A204.1 (cell line): ENCODE results near the gene TFEC.
A peak's percentile ranks its signal among the peaks of the same experiment; 100 is the strongest.
"Not testable (repeated sequence)": the region's sequence is repeated elsewhere in the genome, so short reads cannot be mapped to it uniquely, and the experiment has no call there.

Experiments used
- FAIRE-seq: peaks from 2 replicates; lab custom pipeline; 2012; peaks lifted over from hg19 to GRCh38; lab: Jason Lieb, UNC

TFEC gene

GRCh38 chr7:115987486-115987885 lies 43.1 kb downstream of the TFEC start:
- no peak for FAIRE-seq

GRCh38 chr7:115984105-115984504 lies 46.5 kb downstream of the TFEC start:
- no peak for FAIRE-seq

- no peak for FAIRE-seq
Observed at GRCh38 chr7:115980159-115980558, 50.4 kb downstream of the TFEC start.

DNA sequence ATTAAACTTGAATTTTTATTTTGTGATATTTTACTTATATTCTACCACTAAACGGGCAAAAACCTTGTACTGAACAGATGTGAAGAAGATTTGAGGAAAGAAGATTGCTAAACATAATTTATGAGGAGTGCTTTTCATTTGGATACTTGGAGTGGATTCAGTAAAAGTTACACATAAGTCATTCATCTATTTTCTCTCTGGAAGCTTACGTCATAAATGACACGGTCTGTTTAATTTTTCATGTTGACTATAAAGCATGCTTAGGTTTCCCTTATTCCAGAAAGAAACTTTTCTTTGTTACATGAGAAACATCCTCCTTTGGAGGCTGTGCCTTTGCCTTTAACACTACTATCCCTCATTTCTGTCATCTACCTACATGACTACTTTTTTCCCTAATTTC lies 53.9 kb downstream of the TFEC start:
- peak; percentile 54 for FAIRE-seq

GRCh38 chr7:115975766-115976165 lies 54.8 kb downstream of the TFEC start:
- no peak for FAIRE-seq

- no peak for FAIRE-seq
Observed at GRCh38 chr7:115973406-115973805, 57.2 kb downstream of the TFEC start.

DNA sequence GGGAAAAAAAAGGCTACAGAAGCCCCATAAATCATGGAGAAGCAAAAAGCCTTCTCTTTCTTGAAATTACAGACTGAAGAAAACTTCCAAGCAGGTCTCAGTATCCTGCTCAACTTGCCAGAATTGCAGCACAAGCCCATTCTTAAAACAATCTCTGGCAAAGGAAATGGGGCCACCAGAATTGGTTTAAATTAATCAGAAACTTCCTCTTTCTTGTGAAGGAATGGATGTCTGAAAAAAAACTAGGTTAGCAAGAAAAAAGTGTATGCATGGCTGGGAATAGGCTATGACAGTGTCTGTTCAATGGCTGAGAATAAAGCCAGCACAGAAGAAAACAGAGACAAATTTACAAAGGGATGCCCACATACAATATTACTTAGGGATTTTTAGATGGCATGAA lies 59.1 kb downstream of the TFEC start:
- FAIRE-seq, result no peak

GRCh38 chr7:115968596-115968995 lies 62.0 kb downstream of the TFEC start:
- no peak for FAIRE-seq

GRCh38 chr7:115968171-115968570 lies 62.4 kb downstream of the TFEC start:
- FAIRE-seq, result no peak

DNA sequence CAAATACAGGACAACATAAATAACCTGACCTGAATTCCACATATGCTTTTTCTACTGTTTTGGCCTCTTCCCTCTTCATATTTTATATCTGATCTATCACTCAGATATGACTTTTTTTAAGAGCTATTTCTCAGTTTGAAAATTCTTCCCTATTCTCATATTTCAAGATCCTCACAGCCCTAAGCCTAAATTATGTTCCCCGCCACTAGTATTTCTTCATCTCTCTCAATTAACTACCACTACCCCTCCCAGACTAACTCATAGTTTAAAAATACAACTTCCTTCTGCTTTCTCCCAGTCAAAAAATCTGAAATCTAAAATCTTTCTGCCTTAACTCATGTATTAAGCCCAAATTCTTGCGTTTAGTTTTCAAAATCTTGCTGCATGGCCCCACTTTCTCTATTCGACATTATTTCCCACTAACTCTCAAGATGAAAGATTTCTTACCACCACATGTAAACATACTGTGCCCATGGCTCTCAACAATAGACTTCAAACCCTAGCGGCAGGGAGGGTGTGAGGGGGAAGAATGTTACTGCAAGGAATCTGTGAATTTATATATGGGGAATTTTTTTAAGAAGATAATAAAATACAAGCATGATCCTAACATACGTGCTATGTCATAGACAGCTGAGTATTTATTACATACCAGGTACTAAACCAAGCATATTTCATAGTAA lies 64.6 kb downstream of the TFEC start:
- FAIRE-seq, result no peak

GRCh38 chr7:115965236-115965635 lies 65.3 kb downstream of the TFEC start:
- peak; percentile 21 for FAIRE-seq

GRCh38 chr7:115964799-115965198 lies 65.8 kb downstream of the TFEC start:
- no peak for FAIRE-seq

GRCh38 chr7:115962340-115962739 lies 68.2 kb downstream of the TFEC start:
- FAIRE-seq, result peak; percentile 51

DNA sequence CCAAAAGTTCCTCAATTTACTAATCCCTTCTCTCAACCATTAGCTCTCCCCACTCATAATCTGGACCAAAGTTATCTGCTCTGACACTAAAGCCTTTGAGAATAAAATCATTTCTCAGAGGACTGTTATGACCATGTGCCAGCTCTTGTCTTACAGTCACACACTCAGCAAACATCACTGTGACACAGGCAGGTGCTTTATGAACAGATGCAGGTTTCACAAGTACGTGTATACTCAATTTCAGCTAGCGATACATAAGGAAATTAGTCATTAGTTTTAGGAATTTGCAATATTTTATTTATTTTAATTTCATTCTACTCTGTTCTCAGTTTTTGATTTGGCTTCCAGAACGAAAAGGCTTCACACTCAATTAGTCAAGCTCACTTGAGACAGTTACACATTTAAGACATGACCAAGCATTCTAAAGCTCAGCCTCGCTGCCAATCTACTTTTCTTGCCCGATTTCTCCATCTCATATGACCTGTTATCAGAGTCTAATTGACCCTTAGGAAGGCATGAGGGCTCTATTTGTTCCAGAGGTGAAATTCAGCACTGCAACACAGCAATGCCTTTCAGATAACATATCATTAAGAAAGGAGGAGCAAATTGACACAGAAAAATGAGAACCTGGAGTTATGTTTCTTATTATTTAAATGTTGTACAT lies 76.8 kb downstream of the TFEC start:
- peak; percentile 37 for FAIRE-seq

- FAIRE-seq, result no peak
Observed at GRCh38 chr7:115952832-115953231, 77.7 kb downstream of the TFEC start.

GRCh38 chr7:115951547-115951946 lies 79.0 kb downstream of the TFEC start:
- no peak for FAIRE-seq

DNA sequence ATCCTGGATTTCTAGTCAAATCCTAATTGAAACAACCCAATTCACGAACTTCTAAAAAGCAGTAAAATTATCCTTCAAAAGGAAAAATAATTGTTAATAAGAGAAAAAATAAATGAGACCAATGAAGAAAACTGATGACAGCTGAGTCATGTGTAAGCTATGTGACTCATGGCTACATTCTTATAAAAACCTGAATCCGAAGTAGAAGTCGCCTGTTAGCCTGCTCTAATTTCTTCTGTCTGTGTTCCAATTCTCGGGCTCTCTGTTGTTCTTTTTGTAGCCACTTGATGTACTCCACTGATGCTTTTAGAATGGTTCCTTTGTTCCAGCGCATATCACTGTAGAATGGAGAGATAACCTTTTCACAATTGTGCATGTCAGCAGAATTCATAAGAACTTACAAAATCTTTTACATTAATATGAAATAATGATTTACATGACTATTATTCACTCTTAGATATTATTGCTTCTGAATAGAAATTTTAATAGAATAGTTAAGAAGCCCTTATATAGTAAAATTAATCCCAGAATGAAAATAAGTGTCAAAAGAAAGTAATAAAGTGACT lies 88.8 kb downstream of the TFEC start:
- FAIRE-seq, result no peak

DNA sequence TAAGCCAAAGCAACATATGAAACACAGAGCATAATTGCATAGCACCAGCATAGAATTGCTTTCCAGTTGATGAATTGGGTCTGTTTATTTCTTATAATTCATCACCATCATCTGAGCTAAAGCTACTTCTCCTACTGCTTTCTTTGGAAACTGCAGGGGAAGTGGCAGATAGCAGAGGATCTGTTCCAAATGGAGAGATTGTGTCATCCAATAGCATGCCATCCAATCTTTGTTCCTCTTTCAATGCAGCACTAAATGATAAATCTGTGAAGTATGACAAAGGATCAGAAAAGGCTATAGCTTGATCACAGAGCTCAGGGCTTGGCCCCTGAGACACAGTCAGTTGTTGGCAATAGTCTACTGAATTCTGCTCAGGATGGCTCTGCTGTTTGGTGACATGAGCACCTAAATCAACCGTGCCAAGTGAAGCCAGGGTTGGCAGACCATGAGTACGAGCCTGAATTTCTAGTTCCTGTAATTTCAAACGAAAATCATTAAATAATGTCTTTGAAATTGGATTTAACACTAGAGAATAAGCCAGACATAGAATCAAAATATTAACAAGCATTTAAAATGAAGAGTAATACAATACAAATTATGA lies 90.0 kb downstream of the TFEC start:
- no peak for FAIRE-seq

DNA sequence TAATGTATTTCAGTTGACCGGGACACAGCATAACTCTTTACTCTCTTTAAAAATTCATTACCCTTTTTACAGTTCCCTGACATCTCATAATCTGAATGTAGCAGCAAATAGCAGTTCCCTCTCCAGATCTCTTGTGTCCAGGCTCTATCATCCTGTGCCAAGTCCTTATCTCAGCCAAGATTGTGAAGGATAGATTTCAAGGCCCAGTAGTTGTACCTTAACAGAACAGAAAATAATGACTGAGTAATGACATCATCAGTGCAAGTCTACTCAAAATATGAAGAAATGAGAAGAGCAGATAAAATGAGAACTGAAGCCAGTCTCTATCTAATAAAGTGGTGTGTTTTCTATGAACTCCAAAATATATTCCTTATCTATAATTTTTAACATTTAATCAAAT lies 92.6 kb downstream of the TFEC start:
- no peak for FAIRE-seq

DNA sequence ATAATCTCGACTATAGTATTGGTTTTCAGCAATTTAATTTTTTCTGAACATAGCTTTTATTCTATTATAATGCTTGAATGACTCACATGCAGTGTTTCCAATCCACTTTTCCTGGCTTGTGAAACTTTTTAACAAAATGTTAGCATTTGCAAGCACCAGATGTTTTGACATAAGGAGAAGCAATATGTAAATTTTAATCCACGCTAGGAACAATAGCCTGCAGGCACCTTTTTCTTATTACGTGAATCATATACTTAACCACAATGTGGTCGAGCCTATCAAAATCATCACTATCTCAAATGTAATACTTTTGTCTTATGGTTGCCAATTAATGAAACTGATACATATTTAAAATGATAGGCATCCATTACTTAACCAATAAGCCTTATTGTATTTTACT lies 97.1 kb downstream of the TFEC start:
- FAIRE-seq, result no peak

- FAIRE-seq, result no peak
Observed at GRCh38 chr7:115932880-115933279, 97.7 kb downstream of the TFEC start.

DNA sequence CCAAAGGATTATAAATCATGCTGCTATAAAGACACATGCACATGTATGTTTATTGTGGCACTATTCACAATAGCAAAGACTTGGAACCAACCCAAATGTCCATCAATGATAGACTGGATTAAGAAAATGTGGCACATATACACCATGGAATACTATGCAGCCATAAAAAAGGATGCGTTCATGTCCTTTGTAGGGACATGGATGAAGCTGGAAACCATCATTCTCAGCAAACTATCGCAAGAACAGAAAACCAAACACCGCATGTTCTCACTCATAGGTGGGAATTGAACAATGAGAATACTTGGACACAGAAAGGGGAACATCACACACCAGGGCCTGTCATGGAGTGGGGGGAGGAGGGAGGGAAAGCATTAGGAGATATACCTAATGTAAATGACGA lies 100.4 kb downstream of the TFEC start:
- not testable (repeated sequence) for FAIRE-seq

DNA sequence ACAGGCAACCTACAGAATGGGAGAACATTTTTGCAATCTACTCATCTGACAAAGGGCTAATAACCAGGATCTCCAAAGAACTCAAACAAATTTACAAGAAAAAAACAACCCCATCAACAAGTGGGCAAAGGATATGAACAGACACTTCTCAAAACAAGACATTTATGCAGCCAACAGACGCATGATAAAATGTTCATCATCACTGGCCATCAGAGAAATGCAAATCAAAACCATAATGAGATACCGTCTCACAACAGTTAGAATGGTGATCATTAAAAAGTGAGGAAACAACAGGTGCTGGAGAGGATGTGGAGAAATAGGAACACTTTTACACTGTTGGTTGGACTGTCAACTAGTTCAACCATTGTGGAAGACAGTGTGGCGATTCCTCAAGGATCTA lies 100.8 kb downstream of the TFEC start:
- not testable (repeated sequence) for FAIRE-seq
